GM12878 (cell line): ENCODE measurements around the gene LRRC57. TPM values are rescaled to one million over a fixed set of nuclear protein-coding genes. Genes with fewer than 3 reads are reported as not detected.

Source experiments
- ATAC-seq: fragments of 200-7000 bp; cut with Tn5 transposase; 3 replicates; pipeline ENCODE4 v1.9.1; 2020; ENCODE audit warnings: mild to moderate bottlenecking, moderate library complexity
- BruUV-seq: library from RNA; stranded (reverse); fragments of 400-500 nt; replicated peaks from 2 replicates; lab custom pipeline; 2021; lab: Mats Ljungman, UMichigan
- CTCF ChIA-PET: fragments of 300-600 bp; sonication (Branson Sonifier 250); formaldehyde crosslinking; extraction: SDS; loops from one replicate; lab custom pipeline; 2021; ENCODE audit warnings: inconsistent platforms; lab: Yijun Ruan, JAX
- POLR2A ChIA-PET: fragments of 350-600 bp; formaldehyde crosslinking; extraction: SDS; loops from one replicate; lab custom pipeline; 2021; ENCODE audit warnings: inconsistent platforms; lab: Charles Lee
- RAD21 ChIA-PET: fragments of 300-600 bp; sonication (Branson Sonifier 250); formaldehyde crosslinking; loops from one replicate; lab custom pipeline; 2023; ENCODE audit warnings: antibody characterized with exemption; ENCODE audit not compliant: unreplicated experiment; lab: Charles Lee
- SMC1A ChIA-PET: fragments of 300-600 bp; sonication (Branson Sonifier 250); formaldehyde crosslinking; loops from one replicate; lab custom pipeline; 2023; ENCODE audit not compliant: unreplicated experiment, uncharacterized antibody; lab: Charles Lee
- DNase-seq: peaks from one replicate; pipeline ENCODE4 v3.0.0-alpha.2; 2011; ENCODE audit warnings: low read depth, low spot score
- FAIRE-seq: peaks from 3 replicates; lab custom pipeline; 2011; peaks lifted over from hg19 to GRCh38; lab: Jason Lieb, UNC
- H2AFZ ChIP-seq: 2 replicates; pipeline ENCODE4 v1.6.0; 2011; ENCODE audit warnings: low read depth, low read length, control low read depth; ENCODE audit not compliant: control insufficient read depth
- H3K27ac ChIP-seq: 2 replicates; pipeline ENCODE4 v1.5.1; 2011; ENCODE audit warnings: control low read depth; ENCODE audit not compliant: control insufficient read depth, insufficient read depth
- H3K27me3 ChIP-seq, 2 experiments: replicated peaks in 1 of 2; 2 replicates each; pipeline versions ENCODE4 v1.6.0 to v1.6.1; 2011; ENCODE audit warnings: low read length in 1 of 2; ENCODE audit not compliant: control insufficient read depth in 2 of 2, insufficient read depth in 2 of 2
- H3K36me3 ChIP-seq, 2 experiments: 2 replicates each; pipeline ENCODE4 v1.5.1; 2011; ENCODE audit warnings: low read length in 1 of 2; ENCODE audit not compliant: control insufficient read depth in 2 of 2, insufficient read depth in 2 of 2
- H3K4me1 ChIP-seq: 2 replicates; pipeline ENCODE4 v1.6.1; 2011; ENCODE audit warnings: mild to moderate bottlenecking, low read length, moderate library complexity, mixed read lengths; ENCODE audit not compliant: control insufficient read depth, insufficient read depth
- H3K4me2 ChIP-seq: 2 replicates; pipeline ENCODE4 v1.6.0; 2011; ENCODE audit warnings: control low read depth; ENCODE audit not compliant: control insufficient read depth, insufficient read depth
- H3K4me3 ChIP-seq: fragments of 200-600 bp; sonication (generic); 2 replicates; pipeline ENCODE4 v1.5.1; 2016
- H3K79me2 ChIP-seq: 2 replicates; pipeline ENCODE4 v1.6.0; 2011; ENCODE audit warnings: low read length; ENCODE audit not compliant: control insufficient read depth, insufficient read depth
- H3K9ac ChIP-seq: 2 replicates; pipeline ENCODE4 v1.8.0; 2011; ENCODE audit warnings: low read length, control low read depth, mixed read lengths; ENCODE audit not compliant: control insufficient read depth, insufficient read depth
- H3K9me3 ChIP-seq: replicated peaks from 3 replicates; pipeline ENCODE4 v1.5.1; 2011; ENCODE audit warnings: mild to moderate bottlenecking, low read length; ENCODE audit not compliant: control insufficient read depth, insufficient read depth
- H4K20me1 ChIP-seq: 2 replicates; pipeline ENCODE4 v1.6.0; 2011; ENCODE audit not compliant: control insufficient read depth, insufficient read depth
- ASH2L ChIP-seq: fragments of 300-600, 200-600 bp; sonication (generic); IDR thresholded peaks from 2 replicates; pipeline ENCODE4 v1.6.1; 2017; ENCODE audit warnings: low read depth, mild to moderate bottlenecking, borderline replicate concordance
- BACH1 ChIP-seq: fragments of 450-650 bp; IDR thresholded peaks from 2 replicates; pipeline ENCODE4 v1.6.1; 2017; ENCODE audit warnings: mild to moderate bottlenecking, borderline replicate concordance
- BCL3 ChIP-seq: IDR thresholded peaks from 2 replicates; pipeline ENCODE4 v1.6.1; 2011; ENCODE audit warnings: borderline replicate concordance, low read depth, mild to moderate bottlenecking, moderate library complexity, low read length; ENCODE audit not compliant: insufficient read depth, poor library complexity, severe bottlenecking
- EP300 ChIP-seq, 2 experiments: fragments of 150-350 bp in 1 of 2; IDR thresholded peaks; 2 replicates each; pipeline ENCODE4 v1.6.1; 2011 to 2012; ENCODE audit warnings: low read depth in 2 of 2, low read length in 2 of 2, borderline replicate concordance in 1 of 2, improper control_type of control experiment in 1 of 2, inconsistent platforms in 1 of 2; ENCODE audit not compliant: control insufficient read depth in 1 of 2
- ESRRA ChIP-seq: IDR thresholded peaks from 2 replicates; pipeline ENCODE4 v1.6.1; 2012; ENCODE audit warnings: mild to moderate bottlenecking, low read length, improper control_type of control experiment
- ETV6 ChIP-seq, 2 experiments: fragments of 450-650 bp in 1 of 2; IDR thresholded peaks in 1 of 2; conservative IDR thresholded peaks in 1 of 2; 2 replicates each; pipeline ENCODE4 v1.6.1; 2014; ENCODE audit warnings: antibody characterized with exemption in 1 of 2, borderline replicate concordance in 1 of 2, low read depth in 1 of 2, mild to moderate bottlenecking in 1 of 2, moderate library complexity in 1 of 2
- KLF5 ChIP-seq: fragments of 450-650 bp; IDR thresholded peaks from 2 replicates; pipeline ENCODE4 v1.6.1; 2014; ENCODE audit warnings: mild to moderate bottlenecking; ENCODE audit not compliant: partially characterized antibody
- PBX3 ChIP-seq: IDR thresholded peaks from 2 replicates; pipeline ENCODE4 v1.6.1; 2011; ENCODE audit warnings: mild to moderate bottlenecking, low read depth, low read length, moderate library complexity; ENCODE audit not compliant: insufficient replicate concordance
- WGBS: methylation state at CpG from one replicate; pipeline ENCODE4 v1.1.6; 2016; ENCODE audit warnings: low lambda C conversion rate; ENCODE audit not compliant: insufficient replicate concordance, insufficient coverage; ENCODE audit errors: missing lambda C conversion rate; 5-methylcytosine and 5-hydroxymethylcytosine counted together
- in situ Hi-C: fragments of 300-500 bp; cut with MboI; formaldehyde crosslinking; loops from 9 replicates; pipeline ENCODE4 v1.14.3; 2018; ENCODE audit warnings: mixed read lengths
- intact Hi-C: fragments of 100-400 bp; cut with micrococcal nuclease; formaldehyde crosslinking; loops from one replicate; pipeline ENCODE4 v1.14.2; 2022; ENCODE audit not compliant: unreplicated experiment
- polyA plus RNA-seq, 11 experiments: library from polyadenylated mRNA; depleted of rRNA in 4 of 11; unstranded in 6 of 11; stranded (reverse) in 5 of 11; fragments of >200 nt; fragmentation: Nextera tagmentation in 4 of 11; fragmentation: Illumina TruSeq in 1 of 11; extraction: Ambion mirVana in 4 of 11; extraction: Trizol in 1 of 11; gene quantifications; 1 replicate in 1 of 11; 2 replicates in 10 of 11; pipeline versions ENCODE4 v1.2.1 to v1.2.3, GENCODE V29; 2011 to 2016; ENCODE audit warnings: inconsistent platforms in 2 of 11, missing spikeins in 2 of 11, low read depth in 1 of 11
- total RNA-seq, 4 experiments: library from RNA; depleted of rRNA in 3 of 4; stranded (reverse); fragments of >200 nt in 3 of 4; fragmentation: Illumina TruSeq in 1 of 4; extraction: Trizol in 1 of 4; gene quantifications; 2 replicates each; pipeline versions ENCODE4 v1.2.1 to v1.2.3, GENCODE V29; 2013 to 2021
- TF ChIP-seq, protein P1 (sequence below): IDR thresholded peaks from 2 replicates; pipeline ENCODE4 v1.6.1; 2011; ENCODE audit warnings: borderline replicate concordance, low read depth, mild to moderate bottlenecking, moderate library complexity, mixed read lengths, low read length; ENCODE audit not compliant: insufficient read depth; ENCODE audit errors: extremely low read length
- TF ChIP-seq, protein P2 (sequence below): IDR thresholded peaks from 2 replicates; pipeline ENCODE4 v1.6.1; 2012; ENCODE audit warnings: mild to moderate bottlenecking, low read depth, low read length
- TF ChIP-seq, protein P3 (sequence below): fragments of 450-650 bp; formaldehyde crosslinking; IDR thresholded peaks from 2 replicates; pipeline ENCODE4 v1.4.0; 2022; ENCODE audit warnings: mild to moderate bottlenecking, moderate library complexity

Gene LRRC57
- total and polyA plus RNA-seq, 10 of the 15 experiments (the other 5 are each of a cell fraction or from before 2014, with no cell fraction given), result 5.2 to 15.7 (median 9.6) TPM

- ATAC-seq (no peak), FAIRE-seq (no peak), DNase-seq (no peak)
- ChIA-PET SMC1A (interaction anchor here (1.2 kb wide), 1 partner anchor 29 kb away, joined by 3 read pairs; no protein-coding TSS in a partner anchor), RAD21 (interaction anchor here (0.7 kb wide), 1 partner anchor 134 kb away, joined by 3 read pairs; no protein-coding TSS in a partner anchor), POLR2A (interaction anchor here (1.0 to 1.4 kb wide), 3 partner anchors 10 to 39 kb away, joined by 4 to 5 read pairs (median 4); no protein-coding TSS in a partner anchor), CTCF (interaction anchor here (1.2 kb wide), 1 partner anchor 53 kb away, joined by 5 read pairs; no protein-coding TSS in a partner anchor)
- Histone ChIP-seq H3K9me3 (no peaks in the 10 kb centered on the region), H3K4me2 (no peak overlapping the region), H2AFZ (no peak overlapping the region), H3K27me3 (no peaks in the 10 kb centered on the region), H3K79me2 (no peaks in the 10 kb centered on the region), H4K20me1 (no peaks in the 10 kb centered on the region), H3K27ac (no peak overlapping the region), H3K4me1 (no peaks in the 10 kb centered on the region), H3K36me3 (no peaks in the 10 kb centered on the region), H3K9ac (no peak overlapping the region), H3K4me3 (no peak overlapping the region)
- WGBS, result 100% methylated on average over 4 of the region's 4 CpGs
- intact Hi-C loops, result no loop called here
- in situ Hi-C loops, result no loop called here
- no TSS peak for BruUV-seq
- TF ChIP-seq, protein P1, sequence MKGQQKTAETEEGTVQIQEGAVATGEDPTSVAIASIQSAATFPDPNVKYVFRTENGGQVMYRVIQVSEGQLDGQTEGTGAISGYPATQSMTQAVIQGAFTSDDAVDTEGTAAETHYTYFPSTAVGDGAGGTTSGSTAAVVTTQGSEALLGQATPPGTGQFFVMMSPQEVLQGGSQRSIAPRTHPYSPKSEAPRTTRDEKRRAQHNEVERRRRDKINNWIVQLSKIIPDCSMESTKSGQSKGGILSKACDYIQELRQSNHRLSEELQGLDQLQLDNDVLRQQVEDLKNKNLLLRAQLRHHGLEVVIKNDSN, result no peak
- TF ChIP-seq BACH1 (no peak), ASH2L (no peak), EP300 (IDR thresholded peaks at IDR 0.05; ENCODE audit: borderline replicate concordance in 1 of 2, control insufficient read depth in 1 of 2, low read depth in 2 of 2, low read length in 2 of 2) (no peak), KLF5 (no peak), ESRRA (no peak), ETV6 (conservative IDR thresholded peaks at IDR 0.05 in 1 of 2, IDR thresholded peaks at IDR 0.05 in 1 of 2; ENCODE audit: borderline replicate concordance in 1 of 2, low read depth in 1 of 2) (no peak), BCL3 (no peak), PBX3 (no peak)
- TF ChIP-seq, protein P2, sequence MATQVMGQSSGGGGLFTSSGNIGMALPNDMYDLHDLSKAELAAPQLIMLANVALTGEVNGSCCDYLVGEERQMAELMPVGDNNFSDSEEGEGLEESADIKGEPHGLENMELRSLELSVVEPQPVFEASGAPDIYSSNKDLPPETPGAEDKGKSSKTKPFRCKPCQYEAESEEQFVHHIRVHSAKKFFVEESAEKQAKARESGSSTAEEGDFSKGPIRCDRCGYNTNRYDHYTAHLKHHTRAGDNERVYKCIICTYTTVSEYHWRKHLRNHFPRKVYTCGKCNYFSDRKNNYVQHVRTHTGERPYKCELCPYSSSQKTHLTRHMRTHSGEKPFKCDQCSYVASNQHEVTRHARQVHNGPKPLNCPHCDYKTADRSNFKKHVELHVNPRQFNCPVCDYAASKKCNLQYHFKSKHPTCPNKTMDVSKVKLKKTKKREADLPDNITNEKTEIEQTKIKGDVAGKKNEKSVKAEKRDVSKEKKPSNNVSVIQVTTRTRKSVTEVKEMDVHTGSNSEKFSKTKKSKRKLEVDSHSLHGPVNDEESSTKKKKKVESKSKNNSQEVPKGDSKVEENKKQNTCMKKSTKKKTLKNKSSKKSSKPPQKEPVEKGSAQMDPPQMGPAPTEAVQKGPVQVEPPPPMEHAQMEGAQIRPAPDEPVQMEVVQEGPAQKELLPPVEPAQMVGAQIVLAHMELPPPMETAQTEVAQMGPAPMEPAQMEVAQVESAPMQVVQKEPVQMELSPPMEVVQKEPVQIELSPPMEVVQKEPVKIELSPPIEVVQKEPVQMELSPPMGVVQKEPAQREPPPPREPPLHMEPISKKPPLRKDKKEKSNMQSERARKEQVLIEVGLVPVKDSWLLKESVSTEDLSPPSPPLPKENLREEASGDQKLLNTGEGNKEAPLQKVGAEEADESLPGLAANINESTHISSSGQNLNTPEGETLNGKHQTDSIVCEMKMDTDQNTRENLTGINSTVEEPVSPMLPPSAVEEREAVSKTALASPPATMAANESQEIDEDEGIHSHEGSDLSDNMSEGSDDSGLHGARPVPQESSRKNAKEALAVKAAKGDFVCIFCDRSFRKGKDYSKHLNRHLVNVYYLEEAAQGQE, result no peak
- TF ChIP-seq, protein P3, sequence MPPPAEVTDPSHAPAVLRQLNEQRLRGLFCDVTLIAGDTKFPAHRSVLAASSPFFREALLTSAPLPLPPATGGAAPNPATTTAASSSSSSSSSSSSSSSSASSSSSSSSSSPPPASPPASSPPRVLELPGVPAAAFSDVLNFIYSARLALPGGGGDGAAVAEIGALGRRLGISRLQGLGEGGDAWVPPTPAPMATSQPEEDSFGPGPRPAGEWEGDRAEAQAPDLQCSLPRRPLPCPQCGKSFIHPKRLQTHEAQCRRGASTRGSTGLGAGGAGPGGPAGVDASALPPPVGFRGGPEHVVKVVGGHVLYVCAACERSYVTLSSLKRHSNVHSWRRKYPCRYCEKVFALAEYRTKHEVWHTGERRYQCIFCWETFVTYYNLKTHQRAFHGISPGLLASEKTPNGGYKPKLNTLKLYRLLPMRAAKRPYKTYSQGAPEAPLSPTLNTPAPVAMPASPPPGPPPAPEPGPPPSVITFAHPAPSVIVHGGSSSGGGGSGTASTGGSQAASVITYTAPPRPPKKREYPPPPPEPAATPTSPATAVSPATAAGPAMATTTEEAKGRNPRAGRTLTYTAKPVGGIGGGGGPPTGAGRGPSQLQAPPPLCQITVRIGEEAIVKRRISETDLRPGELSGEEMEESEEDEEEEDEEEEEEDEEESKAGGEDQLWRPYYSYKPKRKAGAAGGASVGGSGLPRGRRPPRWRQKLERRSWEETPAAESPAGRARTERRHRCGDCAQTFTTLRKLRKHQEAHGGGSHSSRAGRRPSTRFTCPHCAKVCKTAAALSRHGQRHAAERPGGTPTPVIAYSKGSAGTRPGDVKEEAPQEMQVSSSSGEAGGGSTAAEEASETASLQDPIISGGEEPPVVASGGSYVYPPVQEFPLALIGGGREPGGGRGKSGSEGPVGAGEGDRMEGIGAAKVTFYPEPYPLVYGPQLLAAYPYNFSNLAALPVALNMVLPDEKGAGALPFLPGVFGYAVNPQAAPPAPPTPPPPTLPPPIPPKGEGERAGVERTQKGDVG (CRISPR knock-in tag), result no peak
These were observed 44.5 kb upstream of the LRRC57 start for GRCh38 chr15:42593143-42593542.
